GM18511 (cell line): ENCODE results near the gene ENDOV.

ENCODE experiments used
- ATAC-seq: cut with Tn5 transposase; IDR thresholded peaks from one replicate; pipeline ENCODE4 v1.9.1; 2021; ENCODE audit warnings: mild to moderate bottlenecking, moderate library complexity; ENCODE audit not compliant: unreplicated experiment

Gene ENDOV

GRCh38 chr17:80464486-80464885 lies 49.5 kb downstream of the ENDOV start:
- no peak for ATAC-seq

GRCh38 chr17:80465327-80465974 lies 50.5 kb downstream of the ENDOV start:
- ATAC-seq = no peak

GRCh38 chr17:80466188-80466705 lies 51.3 kb downstream of the ENDOV start:
- ATAC-seq = no peak

GRCh38 chr17:80468242-80468641 lies 53.3 kb downstream of the ENDOV start:
- ATAC-seq = no peak

GRCh38 chr17:80468781-80469493 lies 54.0 kb downstream of the ENDOV start:
- no peak for ATAC-seq

GRCh38 chr17:80469667-80470066 lies 54.7 kb downstream of the ENDOV start:
- ATAC-seq = no peak

- ATAC-seq = no peak
Observed at GRCh38 chr17:80470603-80471002, 55.6 kb downstream of the ENDOV start.

GRCh38 chr17:80471922-80472321 lies 57.0 kb downstream of the ENDOV start:
- no peak for ATAC-seq

GRCh38 chr17:80472996-80473395 lies 58.0 kb downstream of the ENDOV start:
- ATAC-seq = no peak

GRCh38 chr17:80473701-80474100 lies 58.7 kb downstream of the ENDOV start:
- ATAC-seq = no peak

- ATAC-seq = no peak
Observed at GRCh38 chr17:80474231-80474960, 59.4 kb downstream of the ENDOV start.

GRCh38 chr17:80474961-80475909 lies 60.3 kb downstream of the ENDOV start:
- ATAC-seq = no peak

- no peak for ATAC-seq
Observed at GRCh38 chr17:80475910-80476876, 61.2 kb downstream of the ENDOV start, which contains the start of gene NPTX1. NPTX1 (minus strand) TSS chr17:80476607; CDS start chr17:80476446, 161 bp downstream.

GRCh38 chr17:80476877-80477646 lies 62.1 kb downstream of the ENDOV start:
- ATAC-seq = no peak

- ATAC-seq = no peak
Observed at GRCh38 chr17:80477647-80478478, 62.9 kb downstream of the ENDOV start.

GRCh38 chr17:80478487-80479245 lies 63.7 kb downstream of the ENDOV start:
- ATAC-seq = no peak

GRCh38 chr17:80479246-80479566 lies 64.2 kb downstream of the ENDOV start:
- ATAC-seq = no peak
